ENCODE measurements around the gene RAI1.

The RAI1 gene

GRCh38 chr17:17719966-17720543 lies 38.8 kb downstream of the RAI1 start:
- TF ChIP-seq, protein P1, sequence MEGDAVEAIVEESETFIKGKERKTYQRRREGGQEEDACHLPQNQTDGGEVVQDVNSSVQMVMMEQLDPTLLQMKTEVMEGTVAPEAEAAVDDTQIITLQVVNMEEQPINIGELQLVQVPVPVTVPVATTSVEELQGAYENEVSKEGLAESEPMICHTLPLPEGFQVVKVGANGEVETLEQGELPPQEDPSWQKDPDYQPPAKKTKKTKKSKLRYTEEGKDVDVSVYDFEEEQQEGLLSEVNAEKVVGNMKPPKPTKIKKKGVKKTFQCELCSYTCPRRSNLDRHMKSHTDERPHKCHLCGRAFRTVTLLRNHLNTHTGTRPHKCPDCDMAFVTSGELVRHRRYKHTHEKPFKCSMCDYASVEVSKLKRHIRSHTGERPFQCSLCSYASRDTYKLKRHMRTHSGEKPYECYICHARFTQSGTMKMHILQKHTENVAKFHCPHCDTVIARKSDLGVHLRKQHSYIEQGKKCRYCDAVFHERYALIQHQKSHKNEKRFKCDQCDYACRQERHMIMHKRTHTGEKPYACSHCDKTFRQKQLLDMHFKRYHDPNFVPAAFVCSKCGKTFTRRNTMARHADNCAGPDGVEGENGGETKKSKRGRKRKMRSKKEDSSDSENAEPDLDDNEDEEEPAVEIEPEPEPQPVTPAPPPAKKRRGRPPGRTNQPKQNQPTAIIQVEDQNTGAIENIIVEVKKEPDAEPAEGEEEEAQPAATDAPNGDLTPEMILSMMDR (IDR thresholded peaks at IDR 0.05; ENCODE audit: control insufficient read depth, extremely low read depth, insufficient read depth), result no peak
- H3K4me3 ChIP-seq (ENCODE audit: low read depth, low read length), result no peak overlapping the region
- no peak for DNase-seq (ENCODE audit: low read depth)

DNA sequence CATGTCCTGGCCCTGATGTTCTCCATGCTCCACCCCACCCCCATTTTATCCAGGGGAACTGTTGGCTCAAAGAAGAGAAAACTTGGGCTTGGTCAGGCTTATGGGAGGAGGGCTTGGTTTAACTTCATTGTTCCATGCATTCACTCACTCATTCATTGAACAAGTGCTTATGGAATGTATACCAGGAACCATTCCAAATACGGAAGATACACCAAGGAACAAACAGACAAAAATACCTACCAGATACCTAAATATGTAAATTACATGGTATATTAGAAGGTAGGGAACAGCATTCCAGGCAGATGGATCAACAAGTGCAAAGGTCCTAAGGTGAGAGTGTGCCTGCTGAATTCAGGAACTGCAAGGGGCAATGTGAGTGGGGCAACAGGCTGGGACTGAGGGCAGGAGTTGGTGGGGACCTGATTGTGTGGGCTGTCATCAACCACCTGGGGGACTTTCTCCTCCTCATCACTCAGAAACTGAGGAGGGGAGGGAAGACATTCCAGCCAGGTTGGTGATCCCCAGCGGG lies 39.9 kb downstream of the RAI1 start:
- no peak overlapping the region for H3K4me3 ChIP-seq (ENCODE audit: low read depth, low read length)
- no peak for DNase-seq (ENCODE audit: low read depth)
- TF ChIP-seq, protein P1 (IDR thresholded peaks at IDR 0.05; ENCODE audit: control insufficient read depth, extremely low read depth, insufficient read depth), result no peak

DNA sequence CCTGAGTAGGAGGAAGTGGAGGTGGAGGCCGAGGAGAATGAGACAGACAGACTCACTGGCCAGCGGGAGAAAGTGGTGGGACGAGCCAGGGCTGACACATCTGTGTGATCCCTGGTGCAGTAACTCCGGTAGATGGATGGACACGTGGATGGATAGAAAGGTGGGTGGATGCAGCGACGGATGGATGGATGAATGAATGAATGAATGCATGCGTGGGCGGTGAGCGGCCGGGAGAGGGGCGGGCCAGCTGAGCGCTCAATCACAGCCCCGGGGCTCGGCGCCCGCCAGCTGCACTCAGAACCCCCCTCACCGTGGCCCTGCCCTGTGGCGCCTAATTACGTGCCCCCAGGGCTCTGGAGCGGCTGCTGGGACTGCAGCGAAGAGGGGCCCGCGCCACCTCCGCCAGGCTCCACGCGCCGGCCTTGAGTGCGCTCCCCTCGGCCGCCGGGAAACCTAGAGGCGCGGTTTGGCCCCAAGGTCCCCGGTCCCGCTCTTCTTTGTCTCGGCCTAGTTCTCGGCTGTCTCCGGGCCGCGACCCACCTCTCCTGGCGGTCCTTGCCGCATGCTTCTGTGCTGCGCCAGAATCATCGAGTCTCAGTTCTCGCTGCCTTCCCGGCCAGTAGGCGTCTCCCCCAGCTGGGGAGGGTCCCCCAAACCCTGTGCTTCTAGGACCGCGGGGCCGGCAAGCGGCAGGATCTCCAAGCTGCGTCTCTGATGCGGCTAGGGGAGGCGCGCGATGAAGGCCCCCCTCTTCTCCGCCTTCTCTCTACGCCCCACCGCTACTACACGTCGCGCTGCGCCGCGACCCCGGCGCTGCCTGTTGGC lies 41.0 kb downstream of the RAI1 start:
- no peak overlapping the region for H3K4me3 ChIP-seq (ENCODE audit: low read depth, low read length)
- no peak for DNase-seq (ENCODE audit: low read depth)
- TF ChIP-seq, protein P1 (IDR thresholded peaks at IDR 0.05; ENCODE audit: control insufficient read depth, extremely low read depth, insufficient read depth), result no peak

DNA sequence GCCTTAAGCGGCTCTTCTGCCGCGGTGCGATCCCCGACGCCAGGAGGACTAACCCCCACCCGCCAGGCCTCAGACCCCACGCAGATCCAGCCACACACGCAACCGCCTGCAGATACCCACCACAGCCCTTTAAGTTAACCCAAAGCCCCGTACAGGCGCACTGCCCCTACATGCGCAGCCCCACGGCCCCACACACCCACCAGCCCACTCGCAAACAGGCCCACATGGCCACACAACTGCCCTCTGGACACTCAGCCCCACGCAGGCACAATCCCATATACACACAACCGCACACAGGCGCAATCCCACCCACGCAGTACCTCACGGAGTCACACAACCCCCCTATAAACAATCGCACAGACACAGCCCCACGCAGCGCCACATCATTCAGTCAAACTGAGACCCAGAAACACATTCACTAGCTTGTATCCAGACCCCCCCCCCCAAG lies 41.7 kb downstream of the RAI1 start:
- TF ChIP-seq, protein P1 (IDR thresholded peaks at IDR 0.05; ENCODE audit: control insufficient read depth, extremely low read depth, insufficient read depth), result no peak
- DNase-seq (ENCODE audit: low read depth), result no peak

GRCh38 chr17:17723354-17724261 lies 42.4 kb downstream of the RAI1 start:
- no peak for DNase-seq (ENCODE audit: low read depth)
- TF ChIP-seq, protein P1 (IDR thresholded peaks at IDR 0.05; ENCODE audit: control insufficient read depth, extremely low read depth, insufficient read depth), result no peak
- no peak overlapping the region for H3K4me3 ChIP-seq (ENCODE audit: low read depth, low read length)

More for the DNA sequence above, 41.7 kb downstream of the RAI1 start:
- H3K4me3 ChIP-seq (ENCODE audit: low read depth, low read length), result no peak overlapping the region

DNA sequence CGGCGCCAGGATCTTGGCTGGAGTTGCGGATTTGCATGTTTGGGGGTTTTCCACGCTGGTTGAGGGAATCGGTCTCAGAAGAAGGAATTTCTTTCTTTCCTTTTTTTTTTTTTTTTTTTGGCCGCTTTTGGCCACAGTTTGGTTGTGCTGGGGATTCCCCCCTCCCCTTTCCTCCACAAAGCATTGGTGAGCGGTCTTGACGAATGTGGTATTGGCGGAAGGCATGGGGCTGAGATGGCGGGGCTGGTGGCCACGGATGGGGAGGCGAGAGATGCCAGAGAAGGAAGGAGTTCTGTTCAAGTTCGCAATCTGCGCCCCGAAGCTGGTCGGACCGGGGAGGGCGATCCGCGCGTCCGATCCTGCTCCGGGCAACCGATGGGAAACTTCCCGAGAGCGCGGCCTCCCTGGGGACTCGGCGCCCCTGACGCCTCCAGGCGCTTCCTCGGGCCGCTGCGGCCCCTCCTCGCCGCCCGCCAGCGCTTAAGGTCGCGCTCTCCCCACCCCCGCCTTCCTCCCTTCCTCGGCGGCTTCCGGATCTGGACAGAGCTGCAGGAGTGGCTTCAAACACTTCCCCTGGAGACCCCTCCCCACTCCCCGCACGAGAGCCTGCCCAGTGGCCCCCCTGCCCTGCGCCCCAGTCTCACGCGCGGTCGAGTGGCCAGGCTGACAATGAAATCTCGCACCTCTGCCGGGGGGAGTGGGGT lies 43.2 kb downstream of the RAI1 start:
- DNase-seq (ENCODE audit: low read depth), result no peak
- no peak overlapping the region for H3K4me3 ChIP-seq (ENCODE audit: low read depth, low read length)
- TF ChIP-seq, protein P1 (IDR thresholded peaks at IDR 0.05; ENCODE audit: control insufficient read depth, extremely low read depth, insufficient read depth), result no peak
